HEK293T (cell line): Measurements from ENCODE around the gene OR8D2.

Experiments
- CTCF ChIA-PET: fragments of 350-600 bp; formaldehyde crosslinking; extraction: SDS; loops from one replicate; lab custom pipeline; 2021; ENCODE audit warnings: antibody characterized with exemption, inconsistent platforms; lab: Yijun Ruan, JAX
- POLR2A ChIA-PET: fragments of 350-600 bp; formaldehyde crosslinking; extraction: SDS; loops from one replicate; lab custom pipeline; 2020; ENCODE audit warnings: antibody characterized with exemption, inconsistent platforms; lab: Yijun Ruan, JAX
- DNase-seq: peaks from one replicate; pipeline ENCODE4 v3.0.0; 2012; ENCODE audit warnings: mixed read lengths; ENCODE audit errors: extremely low spot score
- ARNT ChIP-seq: fragments of 450-650 bp; IDR thresholded peaks from 2 replicates; pipeline ENCODE4 v1.6.1; 2017; ENCODE audit warnings: mild to moderate bottlenecking
- BHLHE40 ChIP-seq: fragments of 450-650 bp; IDR thresholded peaks from 2 replicates; pipeline ENCODE4 v1.6.1; 2016; ENCODE audit warnings: mild to moderate bottlenecking, moderate library complexity, borderline replicate concordance
- CTBP1 ChIP-seq: fragments of 450-650 bp; IDR thresholded peaks from 2 replicates; pipeline ENCODE4 v1.6.1; 2016; ENCODE audit warnings: borderline replicate concordance
- ELF4 ChIP-seq: fragments of 450-650 bp; IDR thresholded peaks from 2 replicates; pipeline ENCODE4 v1.6.1; 2017; ENCODE audit warnings: antibody characterized with exemption
- FOXA1 ChIP-seq: fragments of 450-650 bp; IDR thresholded peaks from 2 replicates; pipeline ENCODE4 v1.6.1; 2016; ENCODE audit warnings: mild to moderate bottlenecking
- FOXK2 ChIP-seq: fragments of 450-650 bp; IDR thresholded peaks from 2 replicates; pipeline ENCODE4 v1.6.1; 2016; ENCODE audit warnings: mild to moderate bottlenecking
- FOXM1 ChIP-seq: fragments of 450-650 bp; IDR thresholded peaks from 2 replicates; pipeline ENCODE4 v1.6.1; 2017; ENCODE audit warnings: mild to moderate bottlenecking, borderline replicate concordance
- HDGF ChIP-seq: fragments of 450-650 bp; IDR thresholded peaks from 2 replicates; pipeline ENCODE4 v1.6.1; 2017; ENCODE audit warnings: antibody characterized with exemption, borderline replicate concordance
- L3MBTL2 ChIP-seq: fragments of 450-650 bp; conservative IDR thresholded peaks from 2 replicates; pipeline ENCODE4 v1.6.1; 2016; ENCODE audit warnings: mild to moderate bottlenecking
- LEF1 ChIP-seq: fragments of 450-650 bp; IDR thresholded peaks from 2 replicates; pipeline ENCODE4 v1.6.1; 2017; ENCODE audit warnings: mild to moderate bottlenecking, borderline replicate concordance
- NFRKB ChIP-seq: fragments of 450-650 bp; IDR thresholded peaks from 2 replicates; pipeline ENCODE4 v1.6.1; 2016; ENCODE audit warnings: mild to moderate bottlenecking, moderate library complexity
- SP1 ChIP-seq: fragments of 450-650 bp; IDR thresholded peaks from 2 replicates; pipeline ENCODE4 v1.6.1; 2017
- SUZ12 ChIP-seq: fragments of 450-650 bp; IDR thresholded peaks from 2 replicates; pipeline ENCODE4 v1.6.1; 2016; ENCODE audit warnings: mild to moderate bottlenecking
- TARDBP ChIP-seq: fragments of 450-650 bp; IDR thresholded peaks from 2 replicates; pipeline ENCODE4 v1.6.1; 2016
- ZNF384 ChIP-seq: fragments of 450-650 bp; IDR thresholded peaks from 2 replicates; pipeline ENCODE4 v1.6.1; 2016
- TF ChIP-seq, protein P1 (sequence below): fragments of 450-650 bp; IDR thresholded peaks from 2 replicates; pipeline ENCODE4 v1.6.1; 2016

Gene OR8D2

DNA sequence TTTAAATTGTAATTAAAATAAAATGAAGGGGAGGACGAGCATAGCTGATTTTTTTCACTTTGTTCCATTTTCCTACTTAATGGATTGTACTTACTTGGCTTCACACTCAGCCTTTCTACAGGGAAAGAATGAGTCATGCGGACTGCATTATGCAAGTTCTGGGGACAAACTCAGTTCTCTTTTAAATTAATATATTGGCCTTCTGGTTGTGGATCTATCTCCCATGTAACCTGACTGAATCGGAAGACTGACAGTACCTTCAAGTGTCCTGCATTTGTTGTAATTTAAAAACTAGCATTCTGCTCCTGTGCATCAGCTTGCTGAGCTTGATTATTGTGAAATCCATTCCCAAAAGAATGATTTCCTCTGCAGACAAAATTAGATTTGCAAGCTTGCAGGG is 18.4 kb downstream of the OR8D2 start:
- ChIA-PET CTCF (no interaction called here), POLR2A (no interaction called here)
- no peak for TF ChIP-seq BHLHE40
- TF ChIP-seq SUZ12: no peak
- no peak for TF ChIP-seq FOXA1
- TF ChIP-seq L3MBTL2: no peak
- TF ChIP-seq FOXM1: no peak
- TF ChIP-seq ARNT: no peak
- no peak for TF ChIP-seq FOXK2
- TF ChIP-seq NFRKB: no peak
- no peak for TF ChIP-seq CTBP1
- no peak for TF ChIP-seq ZNF384
- TF ChIP-seq TARDBP: no peak
- no peak for TF ChIP-seq ELF4
- no peak for TF ChIP-seq HDGF
- no peak for TF ChIP-seq SP1
- TF ChIP-seq, protein P1, sequence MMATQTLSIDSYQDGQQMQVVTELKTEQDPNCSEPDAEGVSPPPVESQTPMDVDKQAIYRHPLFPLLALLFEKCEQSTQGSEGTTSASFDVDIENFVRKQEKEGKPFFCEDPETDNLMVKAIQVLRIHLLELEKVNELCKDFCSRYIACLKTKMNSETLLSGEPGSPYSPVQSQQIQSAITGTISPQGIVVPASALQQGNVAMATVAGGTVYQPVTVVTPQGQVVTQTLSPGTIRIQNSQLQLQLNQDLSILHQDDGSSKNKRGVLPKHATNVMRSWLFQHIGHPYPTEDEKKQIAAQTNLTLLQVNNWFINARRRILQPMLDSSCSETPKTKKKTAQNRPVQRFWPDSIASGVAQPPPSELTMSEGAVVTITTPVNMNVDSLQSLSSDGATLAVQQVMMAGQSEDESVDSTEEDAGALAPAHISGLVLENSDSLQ: no peak
- no peak for TF ChIP-seq LEF1
- no peak for DNase-seq

DNA sequence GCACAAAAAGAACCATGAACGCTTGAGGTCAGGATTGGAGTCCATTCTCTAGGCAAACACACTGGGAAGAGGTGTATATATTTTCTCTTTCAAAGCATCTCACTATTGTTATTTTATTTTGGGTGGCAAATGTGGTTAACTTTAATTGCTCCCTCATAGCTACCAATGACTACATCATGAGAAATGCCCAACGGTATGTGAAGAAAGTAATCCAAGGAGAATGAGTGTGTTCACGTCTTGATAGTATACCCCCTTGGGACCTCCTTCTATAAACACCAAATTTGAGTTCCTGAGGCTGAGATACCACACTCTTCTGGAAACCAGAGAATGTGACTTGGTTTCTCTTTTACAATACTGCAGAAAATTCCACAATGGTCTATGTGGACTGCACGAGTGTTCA is 22.1 kb downstream of the OR8D2 start:
- TF ChIP-seq ZNF384: no peak
- no peak for TF ChIP-seq L3MBTL2
- TF ChIP-seq FOXK2: no peak
- TF ChIP-seq ELF4: no peak
- no peak for TF ChIP-seq BHLHE40
- TF ChIP-seq LEF1: no peak
- TF ChIP-seq TARDBP: no peak
- no peak for TF ChIP-seq SP1
- TF ChIP-seq CTBP1: no peak
- TF ChIP-seq FOXA1: no peak
- TF ChIP-seq, protein P1: no peak
- ChIA-PET CTCF (no interaction called here), POLR2A (no interaction called here)
- no peak for DNase-seq

DNA sequence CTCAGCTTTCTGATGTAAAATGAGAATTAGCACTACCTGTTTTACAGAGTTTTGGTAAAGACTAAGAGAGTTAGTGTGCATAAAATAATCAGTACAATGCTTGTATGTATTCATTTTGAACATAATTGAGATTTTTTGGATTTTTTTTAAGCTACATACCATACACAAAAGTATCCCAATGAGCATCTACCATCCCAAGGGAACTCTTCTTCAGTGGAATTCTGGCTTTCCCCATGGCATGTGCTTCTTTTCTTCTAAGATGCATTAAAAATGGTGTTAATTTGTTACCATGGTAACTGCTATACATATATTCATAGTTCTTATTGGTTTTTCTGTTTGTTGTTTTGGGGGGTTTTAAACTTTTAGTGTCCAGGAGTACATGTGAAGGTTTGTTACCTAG is 24.0 kb downstream of the OR8D2 start:
- ChIA-PET POLR2A (no interaction called here), CTCF (no interaction called here)
- TF ChIP-seq ZNF384 (no peak), HDGF (no peak), TARDBP (no peak), BHLHE40 (no peak), SP1 (no peak), CTBP1 (no peak), FOXM1 (no peak), LEF1 (no peak), ELF4 (no peak), SUZ12 (no peak), FOXK2 (no peak), NFRKB (no peak), L3MBTL2 (no peak), FOXA1 (no peak), ARNT (no peak)
- TF ChIP-seq, protein P1: no peak
- no peak for DNase-seq

DNA sequence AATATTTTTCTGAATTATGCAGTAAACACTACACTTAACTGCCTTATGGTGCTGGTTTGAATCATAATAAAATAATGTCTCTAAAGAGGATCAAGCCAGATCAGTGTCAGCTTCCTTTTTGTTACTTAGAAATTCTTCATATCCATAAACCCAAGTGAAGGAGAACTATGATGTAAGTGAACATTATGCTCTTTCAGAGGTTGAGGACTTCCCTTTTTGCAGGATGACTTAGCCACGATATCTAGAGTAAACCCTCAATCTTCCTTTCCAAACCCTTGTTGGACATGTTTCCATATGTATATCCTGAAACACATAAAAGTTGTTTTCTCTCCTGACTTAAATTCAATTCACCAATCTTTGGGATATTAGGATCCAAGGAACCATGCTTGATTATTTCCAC is 25.3 kb downstream of the OR8D2 start:
- no peak for DNase-seq
- no peak for TF ChIP-seq NFRKB
- no peak for TF ChIP-seq TARDBP
- TF ChIP-seq, protein P1: no peak
- TF ChIP-seq ARNT: no peak
- no peak for TF ChIP-seq ZNF384
- no peak for TF ChIP-seq SUZ12
- TF ChIP-seq CTBP1: no peak
- TF ChIP-seq SP1: no peak
- no peak for TF ChIP-seq FOXA1
- no peak for TF ChIP-seq HDGF
- no peak for TF ChIP-seq BHLHE40
- ChIA-PET CTCF (no interaction called here), POLR2A (no interaction called here)

DNA sequence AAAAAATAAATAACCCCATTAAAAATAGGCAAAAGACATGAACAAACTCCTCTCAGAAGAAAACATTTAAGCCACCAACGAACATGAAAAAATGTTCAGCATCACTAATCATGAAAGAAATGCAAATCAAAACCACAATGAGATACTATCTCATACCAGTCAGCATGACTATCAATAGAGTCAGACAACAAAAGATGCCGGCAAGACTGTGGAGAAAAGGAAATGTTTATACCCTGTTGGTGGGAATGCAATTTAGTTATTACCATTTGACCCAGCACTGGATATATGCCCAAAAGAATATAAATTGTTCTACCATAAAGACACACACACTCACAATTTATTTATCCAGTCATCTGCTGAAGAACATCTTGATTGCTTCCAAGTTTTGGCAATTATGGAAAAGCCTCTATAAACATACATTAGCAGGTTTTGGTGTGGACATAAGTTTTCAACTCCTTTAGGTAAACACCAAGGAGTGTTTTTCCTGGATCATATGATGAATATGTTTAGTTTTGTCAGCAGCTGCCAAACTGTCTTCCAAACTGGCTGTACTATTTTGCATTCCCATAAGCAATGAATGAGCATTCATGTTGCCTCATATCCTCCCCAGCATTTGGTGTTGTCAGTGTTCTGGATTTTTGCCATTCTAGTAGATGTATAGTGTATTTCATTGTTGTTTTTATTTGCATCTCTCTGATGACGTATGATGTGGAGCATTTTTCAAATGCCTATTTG is 34.2 kb downstream of the OR8D2 start:
- no peak for DNase-seq
- TF ChIP-seq FOXM1: no peak
- TF ChIP-seq HDGF: no peak
- no peak for TF ChIP-seq SP1
- TF ChIP-seq CTBP1: no peak
- TF ChIP-seq ARNT: no peak
- TF ChIP-seq SUZ12: no peak
- CTCF ChIA-PET: no interaction called here

DNA sequence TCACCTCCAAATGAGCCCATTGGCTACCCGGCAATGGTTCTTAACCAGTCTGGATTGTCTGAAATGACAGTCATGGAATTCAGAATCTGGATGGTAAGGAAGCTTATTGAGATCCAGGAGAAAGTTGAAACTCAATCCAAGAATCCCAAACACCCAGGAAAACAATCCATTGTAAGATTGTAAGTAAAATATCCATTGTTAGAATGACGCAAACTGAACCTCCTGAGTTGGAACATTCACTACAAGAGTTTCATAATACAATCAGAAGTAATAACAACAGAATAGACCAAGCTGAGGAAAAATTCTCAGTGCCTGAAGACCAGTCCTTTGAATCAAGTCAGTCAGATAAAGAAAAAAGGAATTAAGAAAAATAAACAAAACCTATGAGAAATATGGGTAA is 41.7 kb downstream of the OR8D2 start:
- ChIA-PET POLR2A (no interaction called here), CTCF (interaction anchor here (1.0 kb wide), 1 partner anchor 206 kb away, joined by 3 read pairs; no protein-coding TSS in a partner anchor)
- DNase-seq: no peak
- TF ChIP-seq NFRKB (no peak), L3MBTL2 (no peak), SP1 (no peak), FOXA1 (no peak), CTBP1 (no peak), ELF4 (no peak), LEF1 (no peak), TARDBP (no peak), BHLHE40 (no peak), SUZ12 (no peak)

More for the DNA sequence above, 34.2 kb downstream of the OR8D2 start:
- POLR2A ChIA-PET: no interaction called here
